KMS-11 (cell line): ENCODE measurements around the gene SKI.

Source experiments
- H2AFZ ChIP-seq: fragments of 200-600 bp; sonication (generic); 2 replicates; pipeline ENCODE4 v1.6.1; 2016; ENCODE audit warnings: antibody characterized with exemption, mixed run types, low read depth
- H3K27ac ChIP-seq: fragments of 200-600 bp; sonication (generic); 2 replicates; pipeline ENCODE4 v1.6.1; 2016; ENCODE audit warnings: mild to moderate bottlenecking, mixed run types
- H3K27me3 ChIP-seq: fragments of 200-600 bp; sonication (generic); 2 replicates; pipeline ENCODE4 v1.6.1; 2017; ENCODE audit warnings: mild to moderate bottlenecking, low read depth, mixed run types, moderate library complexity; ENCODE audit not compliant: insufficient read depth
- H3K36me3 ChIP-seq: fragments of 200-600 bp; sonication (generic); 2 replicates; pipeline ENCODE4 v1.6.1; 2017; ENCODE audit warnings: mild to moderate bottlenecking, mixed run types; ENCODE audit not compliant: insufficient read depth
- H3K4me1 ChIP-seq: fragments of 200-600 bp; sonication (generic); 2 replicates; pipeline ENCODE4 v1.6.1; 2016; ENCODE audit warnings: mild to moderate bottlenecking, low read depth, mixed run types; ENCODE audit not compliant: poor library complexity, severe bottlenecking
- H3K4me2 ChIP-seq: fragments of 200-600 bp; sonication (generic); 2 replicates; pipeline ENCODE4 v1.7.0; 2016; ENCODE audit warnings: mild to moderate bottlenecking, mixed run types
- H3K4me3 ChIP-seq: fragments of 200-600 bp; sonication (generic); IDR thresholded peaks from 2 replicates; pipeline ENCODE4 v1.6.1; 2017; ENCODE audit warnings: low read depth, low read length, mixed read lengths; ENCODE audit not compliant: insufficient read depth
- H3K79me2 ChIP-seq: fragments of 200-600 bp; sonication (generic); 2 replicates; pipeline ENCODE4 v1.6.1; 2016; ENCODE audit warnings: low read depth, mixed run types; ENCODE audit not compliant: insufficient read depth
- H3K9ac ChIP-seq: fragments of 200-600 bp; sonication (generic); 2 replicates; pipeline ENCODE4 v1.6.1; 2016; ENCODE audit warnings: mild to moderate bottlenecking, mixed run types
- H4K20me1 ChIP-seq: fragments of 200-600 bp; sonication (generic); 2 replicates; pipeline ENCODE4 v1.6.1; 2016; ENCODE audit warnings: mild to moderate bottlenecking, mixed run types; ENCODE audit not compliant: insufficient read depth
- TF ChIP-seq, protein P1 (sequence below): fragments of 200-600 bp; sonication (generic); conservative IDR thresholded peaks from 2 replicates; pipeline ENCODE4 v1.6.1; 2017; ENCODE audit warnings: low read depth, mild to moderate bottlenecking, antibody characterized with exemption, low read length, moderate library complexity, mixed read lengths

SKI gene

DNA sequence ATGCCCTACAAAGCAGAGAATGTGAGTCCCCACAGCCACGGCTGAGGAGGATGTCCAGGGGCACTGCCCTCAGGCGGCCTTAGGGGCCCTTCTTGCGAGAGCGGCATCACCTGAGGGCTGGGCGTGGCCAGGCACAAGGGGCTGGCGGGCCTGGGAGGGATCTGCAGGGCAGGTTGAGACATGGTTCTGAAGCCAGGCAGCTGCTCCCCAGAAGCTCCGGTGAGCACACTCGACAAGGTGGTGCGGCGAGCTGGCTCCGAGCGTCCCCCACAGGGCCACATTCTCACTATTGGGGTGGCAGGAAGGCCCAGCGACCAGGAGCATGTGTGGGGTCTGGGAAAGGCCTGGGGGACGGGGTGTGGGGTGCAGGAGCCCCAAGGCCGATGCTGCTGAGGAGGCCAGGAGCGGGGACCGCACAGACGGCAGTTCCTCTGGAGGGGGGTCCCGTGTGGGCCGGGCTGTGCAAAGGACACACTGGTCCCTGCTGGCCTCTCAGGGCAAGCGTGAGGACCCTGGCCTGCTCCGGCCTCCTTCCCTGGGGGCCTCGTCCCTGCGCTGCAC, 116.1 kb downstream of the SKI start:
- no peak overlapping the region for H3K27ac ChIP-seq
- no peaks in the 10 kb centered on the region for H3K4me1 ChIP-seq
- H4K20me1 ChIP-seq, result no peaks in the 10 kb centered on the region
- H3K9ac ChIP-seq, result no peak overlapping the region
- peaks cover 72% of the 10 kb centered on the region for H3K27me3 ChIP-seq
- TF ChIP-seq, protein P1, sequence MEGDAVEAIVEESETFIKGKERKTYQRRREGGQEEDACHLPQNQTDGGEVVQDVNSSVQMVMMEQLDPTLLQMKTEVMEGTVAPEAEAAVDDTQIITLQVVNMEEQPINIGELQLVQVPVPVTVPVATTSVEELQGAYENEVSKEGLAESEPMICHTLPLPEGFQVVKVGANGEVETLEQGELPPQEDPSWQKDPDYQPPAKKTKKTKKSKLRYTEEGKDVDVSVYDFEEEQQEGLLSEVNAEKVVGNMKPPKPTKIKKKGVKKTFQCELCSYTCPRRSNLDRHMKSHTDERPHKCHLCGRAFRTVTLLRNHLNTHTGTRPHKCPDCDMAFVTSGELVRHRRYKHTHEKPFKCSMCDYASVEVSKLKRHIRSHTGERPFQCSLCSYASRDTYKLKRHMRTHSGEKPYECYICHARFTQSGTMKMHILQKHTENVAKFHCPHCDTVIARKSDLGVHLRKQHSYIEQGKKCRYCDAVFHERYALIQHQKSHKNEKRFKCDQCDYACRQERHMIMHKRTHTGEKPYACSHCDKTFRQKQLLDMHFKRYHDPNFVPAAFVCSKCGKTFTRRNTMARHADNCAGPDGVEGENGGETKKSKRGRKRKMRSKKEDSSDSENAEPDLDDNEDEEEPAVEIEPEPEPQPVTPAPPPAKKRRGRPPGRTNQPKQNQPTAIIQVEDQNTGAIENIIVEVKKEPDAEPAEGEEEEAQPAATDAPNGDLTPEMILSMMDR, result no peak
- no peak overlapping the region for H3K4me2 ChIP-seq
- no peaks in the 10 kb centered on the region for H3K36me3 ChIP-seq
- no peak overlapping the region for H2AFZ ChIP-seq
- no peak overlapping the region for H3K4me3 ChIP-seq
- H3K79me2 ChIP-seq, result no peaks in the 10 kb centered on the region

DNA sequence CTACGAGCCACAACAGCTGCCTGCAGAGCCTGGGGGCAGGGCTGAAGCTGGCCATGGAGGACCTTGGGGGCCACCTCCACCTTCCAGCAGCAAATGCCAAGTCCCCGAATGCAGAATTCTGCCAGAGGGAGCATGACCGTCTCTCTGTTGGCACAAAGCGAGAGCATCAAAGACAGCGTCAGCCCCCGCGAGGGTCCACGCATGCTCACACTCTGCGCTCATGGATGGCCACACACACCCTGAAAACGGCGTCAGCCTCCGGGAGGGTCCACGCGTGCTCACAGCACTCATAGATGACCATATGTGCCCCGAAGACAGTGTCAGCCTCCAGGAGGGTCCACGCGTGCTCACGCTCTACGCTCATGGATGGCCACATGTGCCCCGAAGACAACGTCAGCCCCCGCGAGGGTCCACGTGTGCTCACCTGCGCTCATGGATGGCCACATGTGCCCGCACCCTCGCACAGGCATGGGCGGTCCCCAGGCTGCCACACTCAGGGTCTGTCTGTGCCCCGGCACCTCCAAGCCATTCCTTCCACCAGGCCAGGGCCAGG, 116.7 kb downstream of the SKI start:
- H3K4me1 ChIP-seq, result no peaks in the 10 kb centered on the region
- no peaks in the 10 kb centered on the region for H3K36me3 ChIP-seq
- no peak overlapping the region for H3K9ac ChIP-seq
- H2AFZ ChIP-seq, result no peak overlapping the region
- no peak overlapping the region for H3K4me3 ChIP-seq
- TF ChIP-seq, protein P1, result no peak
- H4K20me1 ChIP-seq, result no peaks in the 10 kb centered on the region
- H3K79me2 ChIP-seq, result no peaks in the 10 kb centered on the region
- H3K4me2 ChIP-seq, result no peak overlapping the region
- H3K27me3 ChIP-seq, result peaks cover 72% of the 10 kb centered on the region
- no peak overlapping the region for H3K27ac ChIP-seq

DNA sequence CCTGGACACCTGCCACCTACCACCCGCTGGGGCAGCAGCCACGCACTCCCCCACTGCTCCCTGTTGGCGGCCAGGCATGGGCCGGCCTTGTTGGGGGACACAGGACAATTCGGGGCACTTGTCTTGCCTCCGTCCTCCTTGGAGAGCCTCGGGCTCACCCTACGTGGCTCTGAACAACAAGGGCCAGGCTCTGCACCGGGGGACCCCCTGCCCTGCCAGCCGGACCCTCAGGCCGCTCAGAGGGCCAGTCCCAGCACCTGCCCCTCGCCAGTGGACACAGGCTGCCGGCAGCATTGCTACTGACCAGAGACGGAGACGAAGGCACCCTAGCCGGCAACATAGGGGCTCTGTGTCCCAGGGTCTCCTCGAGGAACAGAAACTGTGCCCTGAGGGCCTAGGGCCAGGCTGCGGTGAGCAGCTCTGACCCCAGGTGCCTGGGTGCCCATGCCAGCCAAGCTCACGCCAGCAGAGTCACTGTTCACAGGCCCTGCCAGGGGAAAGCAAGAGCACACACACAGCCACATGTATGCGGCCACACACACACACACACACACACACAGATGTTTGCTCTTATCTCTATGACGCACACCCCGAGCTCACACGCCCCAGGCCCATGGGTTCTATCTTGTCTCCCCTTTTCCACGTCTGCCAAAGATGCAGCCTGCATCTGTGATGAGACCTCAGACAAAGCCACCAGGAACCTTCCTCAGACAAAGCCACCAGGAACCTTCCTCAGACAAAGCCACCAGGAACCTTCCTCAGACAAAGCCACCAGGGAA, 117.4 kb downstream of the SKI start:
- no peaks in the 10 kb centered on the region for H4K20me1 ChIP-seq
- peaks cover 72% of the 10 kb centered on the region for H3K27me3 ChIP-seq
- no peak overlapping the region for H3K9ac ChIP-seq
- H3K4me1 ChIP-seq, result no peaks in the 10 kb centered on the region
- no peak overlapping the region for H3K4me2 ChIP-seq
- H3K79me2 ChIP-seq, result no peaks in the 10 kb centered on the region
- TF ChIP-seq, protein P1, result no peak
- H3K36me3 ChIP-seq, result no peaks in the 10 kb centered on the region
- no peak overlapping the region for H3K27ac ChIP-seq
- no peak overlapping the region for H2AFZ ChIP-seq
- H3K4me3 ChIP-seq, result no peak overlapping the region

DNA sequence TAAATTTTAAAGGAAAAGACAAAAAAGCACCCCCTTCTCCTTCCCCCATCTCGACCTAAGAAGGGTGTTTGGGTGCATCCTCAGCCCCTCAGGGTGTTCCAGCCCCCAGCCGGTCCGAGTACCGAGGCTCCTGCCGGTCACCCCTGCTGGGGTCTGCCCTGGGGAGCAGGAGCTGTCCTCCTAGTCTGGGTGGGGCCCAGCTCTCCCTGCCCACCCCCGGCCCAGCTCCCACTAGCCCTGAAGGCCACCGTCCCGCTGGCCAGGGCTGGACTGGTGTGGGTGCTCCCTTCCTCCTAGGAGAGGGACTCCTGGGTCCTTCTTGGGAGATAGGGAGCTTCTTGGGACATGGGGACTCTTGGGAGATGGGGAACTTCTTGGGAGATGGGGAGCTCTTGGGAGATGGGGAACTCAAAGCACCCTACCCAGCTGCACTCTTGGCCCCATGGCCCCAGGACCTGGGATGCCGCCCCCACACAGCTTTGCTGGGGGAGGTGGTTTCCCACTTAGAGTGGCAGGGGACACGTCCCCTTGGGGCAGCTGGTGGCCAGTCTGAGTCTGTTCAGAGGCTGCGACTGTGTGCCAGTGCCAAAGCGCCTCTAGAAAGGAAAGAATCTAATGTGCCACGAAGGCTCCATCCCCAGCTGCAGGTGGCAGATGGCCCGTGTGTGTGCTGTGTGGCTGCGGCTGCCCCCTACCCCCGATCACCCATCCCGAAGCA, 118.7 kb downstream of the SKI start:
- H3K4me1 ChIP-seq, result no peaks in the 10 kb centered on the region
- H3K27me3 ChIP-seq, result peaks cover 72% of the 10 kb centered on the region
- TF ChIP-seq, protein P1, result no peak

More for the DNA sequence above, 118.7 kb downstream of the SKI start:
- Histone ChIP-seq H3K4me3 (no peak overlapping the region), H4K20me1 (no peaks in the 10 kb centered on the region), H3K4me2 (no peak overlapping the region), H3K79me2 (no peaks in the 10 kb centered on the region), H3K27ac (no peak overlapping the region), H3K9ac (no peak overlapping the region), H3K36me3 (no peaks in the 10 kb centered on the region), H2AFZ (no peak overlapping the region)
